Kidney tubule cell (primary cell): ENCODE data around the gene RBMS3.

ENCODE experiments used
- DNase-seq: peaks from one replicate; pipeline ENCODE4 v3.0.0-alpha.2; 2018; ENCODE audit warnings: low spot score

RBMS3 gene

DNA sequence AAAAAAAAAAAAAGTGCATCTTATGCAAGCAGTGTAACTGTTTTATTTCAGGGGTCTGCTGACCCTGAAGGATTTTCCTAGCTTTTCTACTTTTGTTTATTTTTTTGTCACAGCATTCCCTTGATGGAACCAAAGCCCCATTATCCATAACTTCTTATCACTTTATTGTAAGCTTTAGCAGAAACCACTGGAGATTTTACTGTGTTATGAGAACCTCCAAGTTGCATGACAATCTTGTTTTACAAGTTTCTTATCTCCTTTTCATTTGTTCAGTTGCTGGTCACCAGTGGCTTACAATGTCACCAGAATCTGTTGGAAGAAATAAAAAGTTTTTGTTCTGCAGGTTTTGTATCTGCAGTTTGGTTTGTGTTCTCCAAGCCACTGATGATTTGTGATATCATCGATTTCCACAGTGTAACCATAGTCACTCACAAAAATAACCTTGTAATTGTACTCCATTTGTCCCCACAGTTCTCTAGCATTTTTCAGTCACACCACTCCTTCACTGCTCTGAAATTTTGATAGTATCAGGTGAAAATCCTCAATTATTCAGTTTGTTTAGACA lies 660.0 kb downstream of the RBMS3 start:
- no peak for DNase-seq

- no peak for DNase-seq
Observed at GRCh38 chr3:29942297-29942696, 661.4 kb downstream of the RBMS3 start.

DNA sequence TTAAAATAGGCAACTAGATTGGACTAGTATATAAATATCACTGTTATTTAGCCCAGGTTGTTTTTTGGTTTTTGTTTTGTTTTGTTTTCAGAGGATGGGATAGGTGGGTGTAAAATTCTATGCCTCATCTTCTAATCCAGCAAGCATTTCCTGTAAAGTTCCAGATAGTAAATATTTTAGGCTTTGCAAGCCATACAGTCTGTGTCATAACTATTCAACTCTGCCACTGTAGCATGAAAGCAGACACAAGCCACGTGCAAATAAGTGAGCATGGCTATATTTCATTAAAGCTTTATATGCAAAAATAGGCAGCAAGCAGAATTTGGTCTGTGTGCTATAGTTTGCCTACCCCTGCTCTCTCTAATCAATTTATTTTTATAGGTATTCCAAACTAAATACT lies 668.3 kb downstream of the RBMS3 start:
- no peak for DNase-seq

- DNase-seq: no peak
Observed at GRCh38 chr3:29949940-29950616, 669.2 kb downstream of the RBMS3 start.

- no peak for DNase-seq
Observed at GRCh38 chr3:29952431-29952830, 671.6 kb downstream of the RBMS3 start.

DNA sequence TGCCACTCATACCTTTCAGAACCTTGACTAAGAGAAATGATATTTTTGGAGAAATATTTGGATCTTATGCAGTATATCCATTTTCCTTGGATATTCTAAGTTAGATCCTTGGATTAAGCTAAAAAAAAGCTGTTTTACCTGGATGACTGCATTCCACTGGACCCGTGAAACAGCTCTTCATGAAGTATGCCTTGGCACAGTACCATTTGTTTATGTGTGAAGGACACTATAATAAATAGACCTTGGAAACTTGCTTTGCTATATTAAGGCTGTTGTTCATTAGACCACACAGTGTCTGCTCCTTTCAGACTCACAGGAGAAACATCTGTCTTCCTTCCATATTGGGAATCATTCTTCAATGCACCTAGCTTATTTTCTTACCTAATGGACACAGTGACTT lies 674.5 kb downstream of the RBMS3 start:
- no peak for DNase-seq

- DNase-seq: no peak
Observed at GRCh38 chr3:29958816-29959215, 677.9 kb downstream of the RBMS3 start.

DNA sequence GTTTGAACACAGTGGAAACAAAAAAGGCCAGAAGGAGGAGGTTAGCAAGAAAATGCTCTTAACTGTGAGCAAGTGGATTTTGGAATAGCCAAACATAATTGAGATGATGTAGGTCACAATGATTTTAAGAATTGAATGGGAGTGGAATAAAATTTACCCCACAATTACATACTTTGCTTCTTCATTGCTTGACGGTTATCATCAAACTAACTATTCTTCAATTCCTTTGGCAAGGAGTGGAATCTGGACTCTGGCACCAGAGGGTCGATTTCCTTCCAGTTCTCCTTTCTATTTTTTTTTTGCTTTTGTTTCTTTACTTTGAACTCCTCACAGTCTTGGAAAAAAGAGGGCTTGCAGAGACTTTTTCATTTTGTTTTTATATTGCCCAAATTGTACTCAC lies 691.0 kb downstream of the RBMS3 start:
- DNase-seq: no peak

DNA sequence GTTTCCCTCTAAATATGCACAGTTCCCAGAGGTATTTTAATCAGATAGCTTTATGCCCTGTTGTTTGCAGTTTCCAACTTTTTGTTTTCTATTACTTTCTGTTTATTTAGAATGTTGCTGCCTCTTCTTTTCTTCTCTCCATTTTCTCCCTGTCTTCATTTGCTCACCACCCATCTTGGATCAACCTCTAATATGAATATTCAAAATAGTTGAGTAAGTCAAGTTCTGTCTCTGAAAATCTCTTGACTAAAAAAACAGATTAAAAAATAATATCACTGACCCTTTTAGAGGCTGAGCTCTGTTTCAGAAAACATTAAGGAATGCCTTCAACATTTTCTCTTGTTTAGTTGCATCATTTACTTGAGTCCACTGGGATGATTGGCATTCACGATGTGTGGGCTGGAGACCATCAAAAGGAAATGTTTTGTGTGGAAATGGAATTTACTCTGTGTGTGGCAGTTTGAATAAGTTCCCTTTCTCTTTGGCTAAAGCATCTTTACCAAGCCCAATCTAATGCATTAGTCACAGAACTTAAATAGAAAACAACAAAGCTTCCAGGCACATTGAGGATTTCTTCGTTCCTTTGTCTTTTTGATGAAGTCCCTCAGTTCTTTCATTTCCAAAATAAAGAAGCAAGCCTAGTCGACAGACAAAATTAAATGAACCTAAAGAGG lies 691.6 kb downstream of the RBMS3 start:
- no peak for DNase-seq

- no peak for DNase-seq
Observed at GRCh38 chr3:29973763-29974162, 692.9 kb downstream of the RBMS3 start.

- DNase-seq: no peak
Observed at GRCh38 chr3:29976871-29977270, 696.0 kb downstream of the RBMS3 start.

DNA sequence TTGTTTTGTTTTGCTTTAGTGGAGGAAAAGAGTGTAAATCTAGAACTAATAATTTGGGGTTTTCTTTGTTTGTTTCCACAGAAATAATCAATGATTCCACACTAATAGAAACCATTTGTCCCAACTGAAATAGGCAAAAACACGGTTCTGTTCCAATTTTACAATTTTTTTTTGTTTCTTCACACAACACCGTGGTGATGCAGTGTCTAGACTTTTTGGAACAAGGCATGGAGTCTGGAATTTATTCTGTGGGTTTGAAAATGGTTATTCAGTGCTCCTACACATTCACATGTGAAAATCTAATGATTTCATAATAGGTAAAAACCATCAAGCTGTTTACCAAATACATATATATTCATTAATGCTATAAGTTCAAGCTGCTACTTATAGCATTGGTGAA lies 696.5 kb downstream of the RBMS3 start:
- DNase-seq: no peak

DNA sequence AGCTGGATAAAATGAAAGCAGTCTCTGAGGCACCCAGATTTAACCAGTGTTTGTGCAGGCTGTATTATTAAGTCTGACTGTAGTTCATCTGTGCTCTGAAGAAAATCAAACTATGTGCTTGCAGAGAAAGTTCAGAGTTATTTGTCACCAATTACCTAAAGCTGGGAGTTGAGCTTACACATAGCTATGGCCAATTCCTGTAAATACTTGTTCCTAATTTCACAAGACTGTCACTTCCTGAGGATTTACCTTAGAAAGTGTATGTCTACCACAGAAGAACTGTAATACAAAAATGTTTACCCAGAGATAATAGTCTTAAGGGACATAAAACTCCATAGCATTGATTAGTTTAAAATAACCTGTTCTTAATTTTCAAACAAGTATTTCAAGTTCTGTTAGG lies 697.2 kb downstream of the RBMS3 start:
- DNase-seq: no peak

DNA sequence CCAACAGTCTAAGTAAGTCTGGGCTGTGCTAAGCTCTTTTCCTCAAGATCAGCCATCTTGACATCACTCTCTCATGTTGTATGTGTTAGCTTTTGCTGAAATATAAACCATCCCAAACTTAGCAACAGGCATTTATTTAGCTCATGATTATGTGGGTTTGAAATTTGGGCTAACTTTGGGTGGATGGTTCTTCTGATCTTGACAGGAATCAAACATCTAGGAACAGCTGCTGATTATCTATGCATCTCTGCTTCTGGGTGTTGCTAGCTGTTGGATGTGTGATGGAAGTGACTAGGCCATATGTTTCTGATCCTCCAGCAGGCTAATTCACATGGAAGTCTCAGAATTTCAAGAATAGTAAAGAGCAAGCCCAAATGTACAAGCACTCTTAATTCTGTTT lies 710.3 kb downstream of the RBMS3 start:
- DNase-seq: no peak

DNA sequence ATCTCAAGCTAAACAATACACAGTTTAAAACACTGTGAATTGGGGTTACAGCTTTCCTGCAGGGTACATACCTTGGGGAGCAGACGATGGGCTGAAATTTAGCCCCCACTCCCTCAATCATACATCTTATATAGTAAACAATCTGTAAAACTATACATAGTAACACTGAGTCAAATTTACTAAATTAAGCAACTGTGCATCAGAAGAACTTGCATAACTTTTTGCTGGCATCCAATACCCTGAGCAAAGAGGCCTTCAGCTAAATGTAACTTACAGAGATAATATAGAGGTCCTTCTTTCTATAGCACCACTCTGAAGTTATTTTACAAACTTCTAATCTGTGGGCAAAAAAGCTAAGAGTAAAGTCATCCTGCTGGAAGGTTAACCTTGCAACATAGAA lies 721.9 kb downstream of the RBMS3 start:
- no peak for DNase-seq

GRCh38 chr3:30003741-30004140 lies 722.9 kb downstream of the RBMS3 start:
- no peak for DNase-seq

GRCh38 chr3:30004481-30004880 lies 723.6 kb downstream of the RBMS3 start:
- DNase-seq: no peak

DNA sequence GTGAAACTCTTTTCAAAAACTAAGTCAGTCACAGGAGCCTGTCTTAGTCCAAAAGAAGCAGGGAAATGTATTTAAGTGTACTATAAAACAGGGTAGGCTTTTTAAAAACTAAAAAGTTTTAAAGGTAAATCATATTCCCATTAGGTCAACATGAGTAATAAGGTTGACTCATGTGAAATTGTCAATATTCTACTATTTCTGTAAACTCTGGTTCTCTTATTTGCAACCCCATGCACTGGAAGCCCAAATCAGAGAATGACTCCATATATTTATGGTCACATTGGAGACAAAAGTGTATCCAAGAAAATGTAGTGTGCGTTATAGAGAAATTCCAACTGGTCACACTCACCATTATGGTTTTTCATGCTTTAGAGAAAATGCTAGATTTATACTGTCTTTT lies 725.2 kb downstream of the RBMS3 start:
- DNase-seq: peak; percentile 44

GRCh38 chr3:30007668-30008067 lies 726.8 kb downstream of the RBMS3 start:
- DNase-seq: peak; percentile 59

- no peak for DNase-seq
Observed at GRCh38 chr3:30011237-30011803, 730.4 kb downstream of the RBMS3 start.

DNA sequence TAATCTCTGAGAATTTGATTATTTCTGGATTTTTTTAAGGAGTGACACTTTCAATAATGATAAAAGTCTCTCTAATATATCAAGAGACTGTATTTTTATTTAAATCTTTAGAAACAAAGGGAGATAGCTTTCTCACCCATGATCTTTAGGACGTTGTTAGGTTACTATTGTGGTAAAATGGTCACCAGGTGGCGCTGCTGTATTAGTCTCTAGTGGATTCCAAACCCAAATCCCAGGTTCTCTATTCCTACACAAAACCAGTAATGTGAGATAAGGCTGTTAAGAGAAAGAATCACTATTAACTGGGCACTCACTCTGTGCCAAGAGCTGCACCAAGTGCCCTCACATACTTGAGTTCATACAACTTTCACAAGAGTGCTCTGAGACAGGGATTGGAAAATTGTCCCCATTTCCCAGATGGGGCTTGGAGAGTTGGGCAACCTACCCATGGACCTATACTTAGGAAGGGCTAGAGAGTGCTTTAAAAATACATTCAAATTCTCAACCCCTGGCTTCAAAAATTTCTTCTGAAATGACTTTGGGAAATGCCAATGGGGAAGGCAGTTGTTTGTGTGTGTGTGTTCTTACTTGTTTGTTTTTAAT lies 732.2 kb downstream of the RBMS3 start:
- peak; percentile 60 for DNase-seq

GRCh38 chr3:30017901-30018300 lies 737.0 kb downstream of the RBMS3 start:
- DNase-seq: no peak

- DNase-seq: no peak
Observed at GRCh38 chr3:30020380-30020779, 739.5 kb downstream of the RBMS3 start.
